ENCODE results near the gene RIBC2.
"Not testable (repeated sequence)": the region's sequence is repeated elsewhere in the genome, so short reads cannot be mapped to it uniquely, and the experiment has no call there.

RIBC2 gene, protein sequence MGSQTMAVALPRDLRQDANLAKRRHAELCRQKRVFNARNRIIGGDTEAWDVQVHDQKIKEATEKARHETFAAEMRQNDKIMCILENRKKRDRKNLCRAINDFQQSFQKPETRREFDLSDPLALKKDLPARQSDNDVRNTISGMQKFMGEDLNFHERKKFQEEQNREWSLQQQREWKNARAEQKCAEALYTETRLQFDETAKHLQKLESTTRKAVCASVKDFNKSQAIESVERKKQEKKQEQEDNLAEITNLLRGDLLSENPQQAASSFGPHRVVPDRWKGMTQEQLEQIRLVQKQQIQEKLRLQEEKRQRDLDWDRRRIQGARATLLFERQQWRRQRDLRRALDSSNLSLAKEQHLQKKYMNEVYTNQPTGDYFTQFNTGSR

DNA sequence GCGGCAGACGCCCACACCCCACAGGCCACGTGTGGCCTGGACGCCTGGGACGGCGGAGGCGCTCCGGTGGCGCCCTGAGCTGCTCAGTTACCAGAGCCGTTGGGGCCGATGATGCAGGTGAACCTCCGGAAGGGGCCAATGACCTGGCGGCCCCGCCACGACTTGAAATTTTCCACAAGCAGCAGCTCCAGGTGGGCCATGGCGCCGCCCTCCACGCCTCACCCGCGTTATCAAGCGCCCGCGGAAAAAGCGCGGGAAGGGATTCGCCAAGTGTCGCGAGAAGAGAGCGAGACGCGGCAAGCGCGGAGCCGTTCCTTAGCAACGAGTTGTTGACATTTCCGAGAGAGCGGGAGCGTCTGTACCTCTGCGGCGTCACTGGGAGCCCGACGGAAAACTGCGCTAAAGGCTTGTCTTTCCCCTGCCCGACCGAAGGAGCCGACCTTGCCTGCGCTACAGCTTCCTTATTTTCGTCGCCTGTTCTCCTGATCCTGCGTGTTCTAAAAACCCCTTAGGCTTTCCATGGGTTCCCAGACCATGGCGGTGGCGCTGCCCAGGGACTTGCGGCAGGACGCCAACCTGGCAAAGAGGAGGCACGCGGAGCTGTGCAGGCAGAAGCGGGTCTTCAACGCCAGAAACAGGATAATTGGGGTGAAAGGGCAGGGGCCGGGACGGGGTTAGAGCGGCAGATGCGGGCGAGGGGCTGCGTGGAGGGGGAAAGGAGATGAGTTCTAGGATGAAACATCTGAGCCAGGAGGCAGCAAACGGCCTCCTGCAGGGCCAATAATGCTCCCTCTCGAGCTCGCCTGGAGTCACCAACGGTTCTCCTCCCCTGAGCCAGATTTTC lies at the start of gene RIBC2, which contains the start of gene SMC1B:
RIBC2 (plus strand) TSS at position 326 of the 844 bp plus-strand sequence; CDS start at position 520, 194 bp downstream.
SMC1B (minus strand) TSS at position 232 of the 844 bp plus-strand sequence; CDS start at position 200, 32 bp downstream.
- peak; percentile 60 for DNase-seq (ENCODE audit: low read depth)

DNA sequence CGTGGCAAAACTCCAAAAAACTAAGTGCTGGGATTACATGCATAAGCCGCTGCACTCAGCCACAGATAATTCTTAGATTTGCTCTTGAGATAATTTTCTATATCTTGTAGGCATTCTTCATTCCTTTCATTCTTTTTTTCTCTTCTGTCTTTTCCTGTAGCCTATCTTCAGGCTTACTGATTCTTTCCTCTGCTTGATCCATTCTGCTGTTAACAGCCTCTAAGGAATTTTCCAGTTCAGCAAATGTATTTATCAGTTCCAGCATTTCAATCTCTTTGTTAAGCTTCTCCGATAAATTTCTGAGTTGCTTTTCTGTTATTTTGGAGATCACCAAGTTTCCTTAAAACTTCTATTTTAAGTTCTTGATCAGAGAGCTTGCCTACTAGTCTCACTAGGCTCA lies 46.8 kb upstream of the RIBC2 start:
- no peak for DNase-seq (ENCODE audit: low read depth)

DNA sequence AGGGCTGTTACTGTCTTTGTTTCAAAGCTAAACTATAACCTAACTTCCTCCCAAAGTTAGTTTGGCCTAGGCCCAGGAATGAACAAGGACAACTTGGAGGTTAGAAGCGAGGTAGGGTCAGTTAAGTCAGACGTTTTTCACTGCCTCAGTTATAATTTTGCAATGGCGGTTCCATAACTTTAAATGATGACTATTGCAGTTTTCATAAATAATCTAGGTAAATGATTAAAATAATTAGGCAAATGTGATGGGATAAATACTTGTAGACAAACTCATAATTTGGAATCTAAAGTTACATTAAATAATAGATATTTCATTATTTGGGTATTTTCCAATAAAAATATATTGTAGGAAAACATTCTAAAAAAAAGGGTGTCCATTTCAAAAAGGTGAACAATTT lies 39.9 kb upstream of the RIBC2 start:
- DNase-seq (ENCODE audit: low read depth) = not testable (repeated sequence)

DNA sequence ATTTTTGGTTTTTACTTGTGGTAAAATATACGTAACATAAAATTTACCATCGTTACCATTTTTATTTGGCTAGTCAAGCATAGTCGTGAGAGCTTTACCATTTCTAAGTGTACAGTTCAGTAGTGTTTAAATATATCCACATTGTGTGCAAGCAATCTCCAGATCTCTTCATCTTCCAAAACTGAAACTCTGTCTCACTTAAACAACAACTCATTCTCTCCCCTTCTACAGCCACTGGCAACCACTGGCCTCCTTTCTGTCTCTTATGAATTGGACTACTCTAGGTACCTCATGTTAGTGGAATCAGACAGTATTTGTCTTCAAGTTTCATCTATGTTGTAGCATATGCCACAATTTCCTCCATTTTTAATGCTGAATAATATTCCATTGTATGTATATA lies 37.5 kb upstream of the RIBC2 start:
- no peak for DNase-seq (ENCODE audit: low read depth)

DNA sequence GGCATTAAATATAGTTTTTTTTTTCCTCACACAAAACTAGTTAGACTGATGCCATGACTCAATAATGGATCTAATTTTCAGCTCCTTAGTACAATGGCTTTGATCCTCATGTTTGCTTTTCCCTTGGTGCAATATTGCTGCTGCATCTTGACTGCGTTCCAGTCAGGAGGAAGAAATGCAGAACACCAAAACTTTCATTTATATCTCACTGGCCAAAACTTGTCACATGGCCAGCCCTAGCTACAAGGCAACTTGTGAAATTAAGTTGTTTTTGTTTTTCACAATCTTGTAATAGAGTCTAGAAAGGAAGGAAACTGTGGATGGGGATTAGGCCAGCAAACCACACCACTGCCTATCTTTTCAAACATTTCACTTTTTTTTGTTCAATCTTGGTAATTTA lies 36.8 kb upstream of the RIBC2 start:
- no peak for DNase-seq (ENCODE audit: low read depth)

DNA sequence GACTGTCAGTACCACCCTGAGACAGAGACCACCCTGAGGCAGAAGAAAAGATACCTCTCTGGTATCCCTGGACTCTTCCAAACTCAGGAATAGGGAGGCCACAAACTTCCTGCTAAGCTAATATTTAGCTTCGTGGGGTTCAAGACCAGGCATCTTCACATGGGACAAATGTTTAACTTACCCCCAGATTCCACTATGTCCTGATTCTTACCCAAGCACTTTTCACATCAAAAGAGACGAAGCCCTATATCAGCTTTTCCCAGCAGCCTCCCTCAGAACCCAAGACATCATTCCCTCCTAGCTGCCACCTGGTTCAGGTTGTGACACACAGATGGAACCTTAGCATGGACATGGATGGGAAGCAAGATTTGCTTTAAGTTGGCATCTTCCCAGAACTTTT lies 32.1 kb upstream of the RIBC2 start:
- DNase-seq (ENCODE audit: low read depth) = no peak

DNA sequence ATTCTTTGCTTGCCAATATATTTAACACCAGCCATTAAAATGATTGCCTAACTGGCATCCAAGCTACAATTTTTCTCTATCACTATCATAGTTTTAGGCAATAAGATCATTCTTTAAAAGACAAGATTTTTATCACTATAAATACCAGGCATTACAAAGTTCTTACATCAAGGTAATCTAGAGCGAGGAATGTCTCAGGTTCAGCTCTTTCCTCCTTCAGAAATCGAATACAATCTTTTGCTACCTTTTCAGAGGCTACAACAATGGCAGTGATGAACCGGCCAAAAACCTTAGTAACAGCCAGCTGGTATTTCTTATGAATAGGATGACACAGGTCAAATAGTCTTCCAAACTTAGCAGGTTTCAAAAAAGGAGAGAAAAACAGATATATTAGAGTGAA lies 23.9 kb upstream of the RIBC2 start:
- DNase-seq (ENCODE audit: low read depth) = no peak

DNA sequence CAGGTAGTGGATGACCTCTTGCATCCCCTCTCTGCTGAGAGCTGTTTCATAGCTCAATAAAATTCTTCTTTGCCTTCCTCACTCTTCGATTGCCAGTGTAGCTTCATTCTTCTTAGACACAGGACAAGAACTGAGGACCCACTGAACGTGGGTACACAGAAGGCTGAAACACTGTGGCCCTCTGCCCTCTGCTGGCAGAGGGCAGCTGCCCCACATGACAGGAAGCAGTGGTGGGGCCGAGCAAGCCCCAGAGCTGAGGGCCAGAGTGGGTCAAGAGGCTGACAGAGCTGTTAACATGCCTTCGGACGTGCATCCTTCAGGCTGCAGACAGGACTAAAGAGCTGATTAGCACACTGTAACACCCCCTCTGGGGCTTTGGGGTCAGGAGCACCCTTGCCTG lies 15.7 kb upstream of the RIBC2 start:
- no peak for DNase-seq (ENCODE audit: low read depth)

DNA sequence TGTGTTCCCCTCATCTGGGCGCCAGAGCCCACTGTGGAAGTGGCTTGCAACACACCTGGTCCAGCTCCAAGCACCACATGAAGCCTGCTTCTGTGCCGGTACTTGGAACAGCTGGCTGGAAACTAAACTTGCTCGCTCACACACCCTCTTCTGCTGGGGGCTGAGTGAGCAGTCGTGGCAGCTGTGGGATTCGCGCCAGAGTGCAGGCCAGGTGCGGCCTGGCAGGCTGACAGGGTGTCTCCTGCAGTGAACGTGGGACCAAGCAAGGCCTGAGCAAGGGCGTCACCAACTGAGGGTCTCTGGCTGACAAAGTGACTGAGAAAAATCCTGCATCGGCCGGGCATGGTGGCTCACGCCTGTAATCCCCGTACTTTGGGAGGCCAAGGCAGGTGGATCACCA lies 15.3 kb upstream of the RIBC2 start:
- no peak for DNase-seq (ENCODE audit: low read depth)

DNA sequence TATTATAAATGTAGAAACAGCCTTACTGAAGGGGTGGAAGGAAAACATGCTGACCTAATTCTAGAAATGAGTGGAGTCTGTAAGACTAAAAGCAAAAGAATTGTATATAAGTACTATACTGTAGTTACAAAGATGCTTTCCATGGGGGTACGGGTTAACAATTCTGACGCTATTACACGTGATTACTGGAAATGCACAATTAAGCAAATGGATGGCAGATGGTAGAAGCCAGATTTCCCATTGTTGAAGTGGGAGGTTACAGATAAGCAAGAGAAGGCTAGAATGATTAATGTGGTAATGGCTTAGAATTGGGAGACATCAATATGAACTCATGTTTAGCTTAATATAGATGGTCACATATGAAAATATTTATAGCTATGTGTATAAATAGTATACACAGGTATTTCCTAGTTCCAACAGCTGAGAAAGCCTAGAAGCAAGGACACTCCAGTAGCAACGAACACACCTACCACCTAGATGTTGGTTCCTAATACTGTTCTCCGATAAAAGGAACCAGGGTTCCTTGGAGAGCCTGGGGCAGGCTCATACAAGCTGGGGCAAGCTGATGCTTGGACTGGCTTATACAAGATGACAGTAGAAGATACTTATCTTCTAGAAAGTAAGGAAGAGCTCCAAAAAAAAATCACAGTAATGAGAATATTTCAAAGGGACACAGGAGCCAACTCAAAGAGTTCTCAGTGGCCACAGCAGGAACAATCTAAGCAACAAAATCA lies 13.6 kb upstream of the RIBC2 start:
- no peak for DNase-seq (ENCODE audit: low read depth)

DNA sequence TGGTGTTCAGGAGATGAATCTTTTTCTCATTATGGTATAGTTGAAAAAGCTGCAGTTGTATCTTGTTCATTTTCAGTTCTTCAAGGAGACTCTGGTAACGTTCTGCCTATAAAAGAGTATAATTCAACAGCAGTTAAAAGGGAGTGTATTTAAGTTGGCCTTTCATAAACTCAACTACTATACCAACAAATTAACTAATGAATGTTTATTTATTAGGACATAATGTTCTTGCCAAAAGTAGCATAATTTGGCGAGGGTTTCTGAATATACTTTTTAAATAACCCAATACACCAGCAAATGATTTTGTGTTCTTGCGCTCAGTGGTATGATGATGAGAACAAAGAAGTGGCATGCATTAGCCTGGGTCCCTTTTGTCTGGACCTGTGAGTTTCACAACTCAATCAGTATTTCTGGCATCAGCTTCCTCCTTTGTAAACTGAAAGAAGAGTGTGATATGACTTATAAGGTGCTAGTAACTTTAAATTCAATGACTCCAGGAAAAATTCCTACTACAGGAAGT lies 11.0 kb upstream of the RIBC2 start:
- no peak for DNase-seq (ENCODE audit: low read depth)

DNA sequence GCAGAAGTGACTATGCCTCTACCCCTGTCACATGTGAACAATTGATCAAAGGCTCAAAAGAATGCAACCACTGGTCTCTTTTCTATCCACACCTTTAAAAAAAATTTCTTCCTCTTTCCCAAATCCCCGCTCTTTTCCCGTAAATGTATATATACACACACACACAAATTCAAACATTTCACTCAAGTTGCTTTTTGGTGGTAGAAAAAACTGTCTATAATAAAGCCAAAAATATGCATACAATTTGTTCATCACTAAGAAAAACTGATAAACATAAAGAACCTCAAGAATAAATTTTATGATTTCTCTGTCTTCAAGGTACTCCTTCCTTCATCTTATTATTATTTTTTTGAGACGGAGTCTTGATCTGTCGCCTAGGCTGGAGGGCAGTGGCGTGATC lies 5.7 kb upstream of the RIBC2 start:
- DNase-seq (ENCODE audit: low read depth) = no peak

DNA sequence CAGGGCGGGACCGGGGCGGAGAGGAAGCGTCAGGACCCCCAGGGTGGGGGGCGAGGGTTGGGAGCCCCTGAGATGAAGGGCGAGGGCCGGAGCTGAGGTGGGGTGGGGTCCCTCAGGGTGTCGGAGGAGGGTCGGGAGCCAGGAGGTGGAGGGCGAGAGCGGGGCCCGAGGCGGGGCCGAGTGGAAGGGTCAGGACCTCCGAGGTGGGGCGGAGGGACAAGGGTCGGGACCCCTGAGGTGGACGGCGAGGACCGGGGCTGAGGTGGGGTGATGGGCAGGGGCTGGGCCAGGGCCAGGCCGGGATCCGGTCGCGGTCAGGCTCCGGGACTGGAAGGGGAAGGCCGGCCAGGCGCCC lies 503 bp upstream of the RIBC2 start:
- no peak for DNase-seq (ENCODE audit: low read depth)

DNA sequence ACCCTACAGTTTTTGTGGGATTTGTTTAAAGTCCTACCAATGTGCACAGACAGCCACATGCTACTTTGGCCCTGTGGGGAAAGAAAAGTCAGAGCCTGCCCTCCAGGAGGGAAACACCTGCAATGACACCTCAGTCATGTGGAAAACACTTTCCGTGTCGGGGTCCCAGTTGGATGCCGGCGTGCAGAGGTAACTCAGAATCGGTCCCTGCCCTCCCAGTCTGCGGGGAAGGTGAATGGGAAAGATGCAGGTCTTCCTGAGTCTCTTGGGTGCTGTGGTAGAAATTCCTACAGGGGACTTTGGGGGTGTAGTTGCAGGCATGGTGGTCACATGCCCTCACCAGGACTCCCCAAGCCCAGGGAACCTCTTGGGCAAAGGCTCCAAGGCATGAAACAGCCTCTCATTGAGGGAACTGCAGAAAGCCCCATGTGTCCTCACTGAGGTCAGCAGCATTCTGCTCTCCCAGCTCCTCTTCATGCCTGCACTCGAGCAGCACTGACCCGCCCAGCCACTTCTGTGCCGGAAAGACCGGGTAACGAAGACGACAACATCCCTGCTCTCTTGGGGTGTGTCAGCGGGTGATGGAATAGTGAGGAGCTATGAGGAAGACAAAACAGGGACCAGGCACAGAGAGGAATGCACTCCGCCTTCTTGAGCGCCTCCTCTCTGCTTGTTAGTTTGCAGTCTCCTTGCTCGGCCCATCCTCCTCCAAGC lies 4.7 kb downstream of the RIBC2 start:
- no peak for DNase-seq (ENCODE audit: low read depth)

DNA sequence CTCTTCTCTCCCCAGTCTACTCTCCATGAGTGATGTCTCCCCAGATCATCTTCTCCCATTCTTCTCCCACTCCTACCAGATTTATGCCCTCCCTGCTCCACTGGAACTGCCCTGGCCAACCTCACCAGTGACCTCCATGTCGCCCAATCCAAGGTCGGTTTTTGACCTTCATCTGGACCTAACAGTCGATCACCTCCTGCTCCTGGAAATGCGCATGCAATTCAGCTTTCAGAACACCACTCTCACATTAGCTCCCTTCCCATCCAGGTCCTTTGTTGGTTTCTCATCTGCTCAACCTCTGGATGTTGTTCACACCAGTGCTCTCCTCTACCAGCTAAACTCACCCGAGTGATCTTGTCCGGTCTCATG lies 5.3 kb downstream of the RIBC2 start:
- no peak for DNase-seq (ENCODE audit: low read depth)

DNA sequence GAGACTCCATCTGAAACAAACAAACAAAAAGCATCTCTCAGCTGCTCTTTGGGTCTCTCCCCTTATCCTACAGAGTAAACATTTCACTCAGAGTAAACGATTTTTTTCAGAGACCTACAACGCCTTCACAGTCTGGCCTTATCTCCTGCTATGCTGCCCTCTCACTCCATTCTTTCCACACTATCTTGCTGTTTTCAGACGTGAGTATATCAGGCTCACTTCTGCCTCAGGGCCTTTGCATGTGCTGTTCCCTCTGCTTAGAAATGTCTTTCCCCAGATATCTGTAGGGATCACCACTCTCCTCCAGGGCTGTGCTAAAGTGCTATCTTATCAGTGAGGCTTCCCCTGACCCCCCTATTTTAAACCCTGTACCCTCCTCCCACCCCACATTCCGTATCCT lies 6.5 kb downstream of the RIBC2 start:
- DNase-seq (ENCODE audit: low read depth) = no peak

DNA sequence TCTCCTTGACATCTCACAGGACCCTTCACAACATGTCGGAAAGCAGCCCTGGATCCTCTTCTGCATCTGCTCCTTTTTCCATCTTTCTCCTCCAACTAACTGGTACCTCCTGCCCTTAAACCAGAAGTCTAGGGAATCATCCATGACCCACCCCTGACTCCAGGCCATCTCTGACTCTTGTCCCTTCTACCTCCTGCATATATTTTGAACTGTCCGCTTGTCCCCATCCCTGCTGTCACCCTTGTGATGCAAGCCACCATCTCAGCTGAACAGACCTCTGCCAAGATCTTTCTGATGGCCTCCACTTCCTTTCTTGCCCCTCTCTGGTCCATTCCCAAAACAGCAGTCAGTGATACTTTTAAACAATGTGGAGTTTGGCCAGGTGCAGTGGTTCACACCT lies 7.0 kb downstream of the RIBC2 start:
- no peak for DNase-seq (ENCODE audit: low read depth)

DNA sequence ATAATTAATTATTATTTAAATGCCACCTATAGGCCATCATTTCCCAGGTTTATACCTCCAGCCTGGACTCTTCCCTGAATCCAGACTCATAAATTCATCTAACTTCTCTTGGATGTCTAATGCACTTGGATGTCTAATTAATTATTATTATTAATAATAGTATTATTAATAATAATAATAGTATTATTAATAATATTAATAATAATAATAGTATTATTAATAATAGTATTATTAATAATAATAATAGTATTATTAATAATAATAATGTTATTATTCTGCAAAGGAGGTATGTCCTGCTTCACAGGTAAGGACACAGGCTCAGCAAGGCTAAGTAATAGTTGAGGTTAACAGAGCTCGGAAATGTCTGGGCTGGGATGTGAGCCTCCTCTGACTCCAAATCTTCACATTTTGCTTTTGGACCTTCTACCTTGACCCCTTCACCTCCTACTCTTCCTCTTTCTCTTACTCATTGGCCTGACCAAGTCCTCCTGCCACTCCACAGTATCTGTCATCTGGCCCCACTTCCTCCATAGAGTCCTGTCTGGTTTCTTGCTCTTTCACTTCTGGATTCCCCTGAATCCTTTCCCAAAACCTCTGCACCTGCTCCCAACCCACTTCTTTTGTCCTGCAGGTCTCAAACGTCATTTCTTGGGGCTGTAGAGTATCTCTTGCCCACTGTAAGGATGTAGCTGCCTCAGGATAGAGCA lies 8.0 kb downstream of the RIBC2 start:
- DNase-seq (ENCODE audit: low read depth) = no peak

DNA sequence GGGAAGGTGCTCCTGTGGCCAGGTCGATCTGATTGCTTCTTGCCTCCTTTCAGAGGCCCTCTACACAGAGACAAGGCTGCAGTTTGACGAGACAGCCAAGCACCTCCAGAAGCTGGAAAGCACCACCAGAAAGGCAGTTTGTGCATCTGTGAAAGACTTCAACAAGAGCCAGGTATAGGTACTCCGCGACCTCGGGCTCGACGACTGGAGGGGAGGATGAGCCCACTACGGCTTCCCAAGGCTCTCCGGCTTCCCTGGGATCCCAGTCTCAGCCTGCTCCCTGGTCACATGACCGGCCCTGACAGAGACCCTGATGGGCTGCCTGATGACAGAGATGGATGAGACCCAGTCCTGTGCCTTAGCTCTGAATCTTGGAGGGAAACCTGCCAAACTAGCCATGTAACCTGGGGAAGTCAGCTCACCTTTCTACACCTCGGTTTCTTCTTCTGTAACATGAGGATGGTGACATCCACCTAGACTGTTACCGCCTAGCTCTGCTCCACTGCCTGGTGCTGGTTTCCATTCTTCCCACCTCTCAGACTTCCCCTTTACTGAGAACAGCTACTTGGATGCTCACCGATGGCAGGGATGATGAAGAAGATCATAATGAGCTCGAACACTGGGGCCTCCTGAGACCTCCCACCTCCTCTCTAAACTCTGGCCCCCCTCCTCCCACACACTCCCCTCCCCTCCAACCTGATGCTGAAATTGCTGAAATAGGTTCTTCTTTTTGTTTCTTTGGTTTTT lies 8.9 kb downstream of the RIBC2 start:
- no peak for DNase-seq (ENCODE audit: low read depth)

DNA sequence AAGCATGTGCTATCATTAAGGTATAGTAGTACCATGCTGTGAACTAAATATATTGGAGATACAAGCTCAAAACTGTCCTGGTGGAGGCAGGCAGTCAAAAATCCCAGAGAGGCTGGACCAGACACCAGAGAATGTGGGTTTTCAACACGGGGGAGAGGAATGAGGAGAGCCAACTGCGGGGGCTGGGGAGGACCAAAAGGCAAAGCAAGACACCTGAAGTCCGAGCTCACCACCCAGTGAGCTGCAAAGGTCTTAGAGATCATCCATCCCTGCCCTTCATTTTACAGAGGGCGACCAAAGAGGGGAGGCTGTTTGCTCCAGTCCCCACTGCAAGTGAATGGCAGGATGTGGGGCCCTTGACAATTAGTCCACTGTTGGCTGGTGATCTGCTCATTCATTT lies 10.0 kb downstream of the RIBC2 start:
- no peak for DNase-seq (ENCODE audit: low read depth)

Measured in activated T-helper 9 cell treated with anti-CD3 and anti-CD28 coated beads, Interleukin-2, amount 50 U/mL, for 16 hours (primary cell).